Measurements from ENCODE around the gene CNKSR2. TPM values are rescaled to one million over a fixed set of nuclear protein-coding genes. Genes with fewer than 3 reads are reported as not detected.

The CNKSR2 gene
- total RNA-seq, 1 experiment from 2014 or later: 11.3 TPM

- H3K27ac Mint-ChIP-seq: no peak overlapping the region
- POLR2A ChIA-PET: no interaction called here
- DNase-seq (ENCODE audit: low spot score) (no peak), ATAC-seq (no peak)
- H3K27me3 Mint-ChIP-seq (ENCODE audit: low read depth): no peaks in the 10 kb centered on the region
- CTCF ChIA-PET: no interaction called here
- H3K4me3 Mint-ChIP-seq: no peak overlapping the region
- H3K4me1 Mint-ChIP-seq: peaks cover 4% of the 10 kb centered on the region; the same call in 1 of the 2 replicates
- peaks cover 18% of the 10 kb centered on the region for H3K9me3 Mint-ChIP-seq
- TF ChIP-seq FOXP4 (CRISPR knock-in tag; IDR thresholded peaks at IDR 0.05): no peak
- no peak for TF ChIP-seq ATF2 (CRISPR knock-in tag; IDR thresholded peaks at IDR 0.05; ENCODE audit: borderline replicate concordance, low read depth)
- TF ChIP-seq ZNF425 (CRISPR knock-in tag; conservative IDR thresholded peaks at IDR 0.05): no peak
- TF ChIP-seq SP1 (CRISPR knock-in tag; conservative IDR thresholded peaks at IDR 0.05): no peak
- TF ChIP-seq RORB (CRISPR knock-in tag; IDR thresholded peaks at IDR 0.05): no peak
- TF ChIP-seq ESRRA (CRISPR knock-in tag; IDR thresholded peaks at IDR 0.05; ENCODE audit: borderline replicate concordance): no peak
- no peak for TF ChIP-seq CREB1 (CRISPR knock-in tag; IDR thresholded peaks at IDR 0.05)
- no peak for TF ChIP-seq ATF3 (CRISPR knock-in tag; conservative IDR thresholded peaks at IDR 0.05)
- TF ChIP-seq GRHL2 (CRISPR knock-in tag; IDR thresholded peaks at IDR 0.05; ENCODE audit: insufficient replicate concordance, severe bottlenecking): no peak
- H3K36me3 Mint-ChIP-seq: peaks cover 19% of the 10 kb centered on the region
These were observed 249.7 kb downstream of the CNKSR2 start for GRCh38 chrX:21623778-21624501.

- H3K27me3 Mint-ChIP-seq (ENCODE audit: low read depth): no peaks in the 10 kb centered on the region
- DNase-seq (ENCODE audit: low spot score) (no peak), ATAC-seq (no peak)
- POLR2A ChIA-PET: no interaction called here
- H3K36me3 Mint-ChIP-seq: peaks cover 16% of the 10 kb centered on the region
- H3K27ac Mint-ChIP-seq: no peak overlapping the region
- peaks cover 18% of the 10 kb centered on the region; the same call in 1 of the 2 replicates for H3K9me3 Mint-ChIP-seq
- no peak overlapping the region for H3K4me3 Mint-ChIP-seq
- CTCF ChIA-PET: no interaction called here
- H3K4me1 Mint-ChIP-seq: no peaks in the 10 kb centered on the region
- TF ChIP-seq CTCF (IDR thresholded peaks at IDR 0.05): no peak
- TF ChIP-seq PRDM15 (CRISPR knock-in tag; IDR thresholded peaks at IDR 0.05): no peak
- TF ChIP-seq E2F4 (CRISPR knock-in tag; IDR thresholded peaks at IDR 0.05; ENCODE audit: borderline replicate concordance, low read depth): no peak
- TF ChIP-seq CREM (CRISPR knock-in tag; IDR thresholded peaks at IDR 0.05): no peak
- TF ChIP-seq NFATC4 (CRISPR knock-in tag; IDR thresholded peaks at IDR 0.05): no peak
- TF ChIP-seq ATF3 (CRISPR knock-in tag; conservative IDR thresholded peaks at IDR 0.05): no peak
- TF ChIP-seq SOX15 (CRISPR knock-in tag; IDR thresholded peaks at IDR 0.05): no peak
- no peak for TF ChIP-seq SMAD4 (CRISPR knock-in tag; IDR thresholded peaks at IDR 0.05)
- no peak for TF ChIP-seq FOXJ3 (CRISPR knock-in tag; IDR thresholded peaks at IDR 0.05; ENCODE audit: borderline replicate concordance)
- no peak for TF ChIP-seq NR3C1 (CRISPR knock-in tag; conservative IDR thresholded peaks at IDR 0.05; ENCODE audit: low read depth)
These were observed 257.8 kb downstream of the CNKSR2 start for GRCh38 chrX:21632027-21632426.

Measured in WTC11 (cell line).